T1000 (cell line): ENCODE measurements around the gene PPM1B.
A peak's percentile ranks its signal among the peaks of the same experiment; 100 is the strongest.
"Not testable (repeated sequence)": the region's sequence is repeated elsewhere in the genome, so short reads cannot be mapped to it uniquely, and the experiment has no call there.

Experiments
- DNase-seq: peaks from one replicate; lab custom pipeline; 2025; ENCODE audit warnings: mixed read lengths; lab: John Stamatoyannopoulos, UW

Gene PPM1B

GRCh38 chr2:44168681-44169154, at the start of gene PPM1B:
PPM1B (plus strand) TSS chr2:44168875; CDS start chr2:44201200, 32,325 bp downstream.
- no peak for DNase-seq

DNA sequence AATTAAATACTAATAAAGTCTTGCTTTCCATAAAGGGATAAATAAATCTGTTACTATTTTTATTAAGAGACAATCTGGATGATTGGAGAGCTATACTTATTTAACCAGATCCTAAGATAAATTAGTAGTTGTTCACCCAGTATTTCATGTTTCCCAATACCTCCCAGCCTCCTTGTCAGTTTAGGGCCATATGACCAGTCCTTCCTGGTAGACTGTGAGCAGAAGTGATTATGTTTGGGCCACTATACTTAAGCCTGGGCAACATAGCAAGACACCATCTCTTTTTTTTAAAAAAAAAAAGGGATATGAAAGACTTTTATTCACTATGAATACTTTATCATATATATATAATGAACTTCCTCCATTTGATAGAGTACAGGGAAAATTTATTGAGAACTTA, 48.8 kb upstream of the PPM1B start:
- DNase-seq, result no peak

DNA sequence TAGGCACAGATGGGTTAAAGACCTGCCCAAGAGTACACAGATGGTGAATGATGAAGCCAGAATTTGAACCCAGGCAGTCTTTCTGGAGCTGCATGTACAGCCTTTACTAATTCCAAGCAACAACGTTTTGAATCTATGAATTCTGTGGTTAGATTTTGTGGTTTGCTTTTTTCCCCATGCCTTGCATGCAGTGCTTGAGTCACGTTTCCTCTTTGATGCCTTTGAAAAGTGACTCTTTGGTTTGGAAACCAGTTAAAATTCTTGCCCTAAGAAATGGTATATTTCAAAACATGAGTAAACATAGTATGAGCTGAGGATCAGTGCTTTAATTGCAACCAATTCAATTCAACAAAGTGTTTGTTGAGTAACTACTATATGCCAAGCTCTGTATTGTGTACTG, 48.2 kb upstream of the PPM1B start:
- no peak for DNase-seq

- DNase-seq, result no peak
Observed at GRCh38 chr2:44121899-44122298, 46.8 kb upstream of the PPM1B start.

DNA sequence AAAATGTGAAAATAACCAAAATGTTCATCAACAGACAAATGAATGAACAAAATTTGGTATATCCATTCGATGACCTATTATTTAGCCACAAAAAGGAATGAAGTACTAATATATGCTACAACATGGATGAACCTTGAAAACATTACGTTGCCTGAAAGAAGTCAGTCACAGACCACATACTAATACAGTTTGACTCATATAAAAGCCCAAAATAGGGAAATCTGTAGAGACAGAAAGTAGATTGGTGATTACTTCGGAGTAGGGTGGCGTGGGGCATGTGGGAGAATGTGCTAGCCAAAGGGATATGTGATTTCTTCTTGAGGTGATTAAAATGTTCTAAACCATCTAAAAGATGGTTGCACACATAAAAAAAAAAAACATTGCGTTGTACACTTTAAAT, 44.2 kb upstream of the PPM1B start:
- no peak for DNase-seq

GRCh38 chr2:44126106-44126797, 42.4 kb upstream of the PPM1B start:
- DNase-seq, result no peak

DNA sequence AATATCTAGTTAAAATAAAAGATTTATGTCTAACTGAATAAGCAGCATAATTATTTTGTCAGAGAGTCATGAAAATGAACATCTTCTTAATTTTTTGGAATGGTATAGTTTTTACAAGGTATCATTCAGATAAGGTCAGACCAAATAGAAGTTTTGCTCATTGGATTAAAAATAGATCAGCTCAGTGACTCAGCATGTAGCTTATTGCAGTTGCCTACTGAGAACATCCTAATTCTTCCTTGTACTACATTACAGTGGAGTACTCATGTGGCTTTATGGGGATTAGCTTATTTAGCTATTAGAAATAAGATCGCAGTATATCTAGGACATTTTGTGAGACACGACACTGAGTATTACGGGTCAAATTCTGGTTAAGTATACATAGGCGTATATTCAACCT, 38.2 kb upstream of the PPM1B start:
- DNase-seq, result no peak

DNA sequence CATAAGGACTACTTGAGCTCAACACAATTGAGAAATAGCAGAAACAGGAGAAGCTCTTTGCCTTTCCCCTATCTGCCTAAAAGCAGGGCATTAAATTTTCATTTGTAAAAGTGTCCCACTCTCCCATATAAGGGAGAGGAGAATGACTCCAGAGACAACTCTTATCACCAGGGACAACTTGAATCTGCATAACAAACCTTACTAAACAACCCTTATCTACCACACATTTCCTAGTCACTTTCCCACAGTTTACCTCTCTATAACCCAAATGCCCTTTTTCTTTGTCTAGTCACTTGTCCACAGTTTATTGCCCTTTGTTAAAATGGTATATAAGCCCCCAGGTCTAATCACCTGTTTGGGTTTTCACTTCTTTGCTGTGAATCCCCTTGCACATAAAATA, 37.5 kb upstream of the PPM1B start:
- no peak for DNase-seq

GRCh38 chr2:44133602-44134001, 35.1 kb upstream of the PPM1B start:
- not testable (repeated sequence) for DNase-seq

DNA sequence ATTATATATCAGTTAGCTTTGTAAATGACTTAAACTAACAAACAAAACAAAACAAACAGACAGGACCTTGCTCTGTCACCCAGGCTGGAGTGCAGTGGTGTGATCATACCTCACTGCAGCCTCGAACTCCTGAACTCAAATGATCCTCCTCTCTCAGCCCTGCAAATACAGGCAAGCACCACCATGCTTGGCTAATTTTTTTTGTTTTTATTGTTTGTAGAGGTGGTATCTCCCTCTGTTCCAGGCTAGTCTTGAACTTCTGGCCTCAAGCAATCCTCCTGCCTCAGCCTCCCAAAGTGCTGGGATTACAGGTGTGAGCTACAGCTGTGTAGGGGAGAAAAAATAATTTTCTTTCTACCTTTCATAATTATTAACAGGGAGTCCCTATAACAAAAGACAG, 33.8 kb upstream of the PPM1B start:
- DNase-seq, result no peak

- no peak for DNase-seq
Observed at GRCh38 chr2:44135296-44135695, 33.4 kb upstream of the PPM1B start.

DNA sequence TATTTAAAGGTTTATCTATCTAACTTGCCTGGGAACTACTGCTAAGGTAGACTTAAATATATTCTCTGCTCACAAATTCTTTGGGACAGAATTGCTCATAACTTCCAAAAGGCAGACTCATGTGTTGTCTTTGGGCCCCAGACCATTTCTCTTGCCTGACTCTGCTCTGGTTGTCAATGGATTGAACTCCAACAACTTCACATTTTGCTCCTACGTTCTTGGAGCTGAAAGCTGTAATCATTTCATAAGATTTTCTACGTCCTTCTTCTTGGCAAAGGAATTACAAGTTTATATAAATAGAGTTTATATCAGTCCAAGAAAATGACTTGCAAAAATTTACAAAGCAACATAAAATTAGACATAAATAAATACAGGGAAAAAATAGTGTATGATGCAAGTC, 32.9 kb upstream of the PPM1B start:
- DNase-seq, result no peak

DNA sequence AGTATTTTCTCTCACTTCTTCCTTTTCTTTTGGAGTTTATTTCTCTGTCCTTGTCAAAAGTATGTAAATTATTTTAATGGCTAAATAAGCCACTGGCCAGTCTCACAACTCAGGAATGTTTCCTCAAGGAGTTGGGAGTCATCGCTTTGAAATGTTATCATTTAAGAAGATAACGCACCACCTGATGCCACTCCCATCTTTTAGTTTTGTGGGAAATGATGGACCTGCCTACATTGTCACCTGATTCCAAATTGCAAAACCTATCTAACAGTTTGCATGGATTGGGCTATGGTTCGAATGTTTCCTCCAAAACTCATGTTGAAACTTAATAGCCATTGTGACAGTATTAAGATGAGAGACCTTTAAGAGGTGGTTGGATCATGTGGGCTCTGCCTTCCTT, 32.4 kb upstream of the PPM1B start:
- peak; percentile 13 for DNase-seq

DNA sequence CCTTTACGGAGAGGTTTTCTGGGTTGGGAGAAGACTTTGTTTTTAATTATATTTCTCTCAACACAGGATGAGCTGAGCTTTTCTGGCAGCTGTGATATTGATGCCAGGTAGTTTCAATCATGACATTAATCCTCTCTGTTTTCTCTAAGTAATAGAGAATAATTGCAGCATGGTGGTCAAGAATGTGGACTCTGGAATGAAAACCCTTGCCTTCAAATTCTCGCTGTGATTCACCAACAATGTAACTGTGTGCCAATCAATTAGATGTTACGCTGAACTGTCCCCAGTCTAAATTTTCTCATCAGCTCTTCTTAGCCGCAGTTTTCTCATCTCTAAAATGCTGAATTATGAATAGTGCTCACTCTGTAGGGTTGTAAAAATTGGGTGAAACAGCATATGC, 31.6 kb upstream of the PPM1B start:
- no peak for DNase-seq

- DNase-seq, result no peak
Observed at GRCh38 chr2:44137872-44138551, 30.7 kb upstream of the PPM1B start.

DNA sequence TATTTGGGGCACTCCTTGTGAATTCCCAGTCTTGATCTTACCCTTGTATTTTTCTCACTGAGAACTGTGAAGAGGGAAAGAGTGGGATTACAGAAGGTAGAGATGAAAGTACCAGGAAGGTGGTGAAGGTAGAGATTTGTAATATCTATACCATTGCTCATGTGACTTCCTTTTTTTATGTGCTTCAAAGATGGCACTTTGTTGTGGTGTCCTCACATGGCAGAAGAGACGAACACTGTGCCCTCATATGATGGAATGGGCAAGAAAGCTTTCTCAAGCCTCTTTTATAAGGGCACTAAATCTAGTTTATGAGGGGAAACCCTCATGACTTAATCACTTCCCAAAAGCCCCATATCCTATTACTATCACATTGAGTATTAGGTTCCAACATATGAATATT, 28.9 kb upstream of the PPM1B start:
- DNase-seq, result no peak

GRCh38 chr2:44142306-44142705, 26.4 kb upstream of the PPM1B start:
- no peak for DNase-seq

- no peak for DNase-seq
Observed at GRCh38 chr2:44143701-44144100, 25.0 kb upstream of the PPM1B start.

- DNase-seq, result no peak
Observed at GRCh38 chr2:44148999-44149398, 19.7 kb upstream of the PPM1B start.

- DNase-seq, result no peak
Observed at GRCh38 chr2:44150473-44150872, 18.2 kb upstream of the PPM1B start.

GRCh38 chr2:44152865-44153669, 15.6 kb upstream of the PPM1B start:
- no peak for DNase-seq

GRCh38 chr2:44155666-44156446, 12.8 kb upstream of the PPM1B start:
- peak; percentile 3 for DNase-seq
